GM12878 (cell line): ENCODE data around the gene PCDHGA1. TPM values are rescaled to one million over a fixed set of nuclear protein-coding genes. Genes with fewer than 3 reads are reported as not detected.

ENCODE experiments used
- ATF2 ChIP-seq: IDR thresholded peaks from 2 replicates; pipeline ENCODE4 v1.6.1; 2012; ENCODE audit warnings: low read length, inconsistent platforms
- IKZF1 ChIP-seq: fragments of 450-650 bp; conservative IDR thresholded peaks from 2 replicates; pipeline ENCODE4 v1.6.1; 2017; ENCODE audit warnings: antibody characterized with exemption, mild to moderate bottlenecking
- MEF2B ChIP-seq: fragments of 450-650 bp; IDR thresholded peaks from 2 replicates; pipeline ENCODE4 v1.6.1; 2018; ENCODE audit warnings: mild to moderate bottlenecking, moderate library complexity; ENCODE audit not compliant: partially characterized antibody, poor library complexity, severe bottlenecking
- MLLT1 ChIP-seq: fragments of 450-650 bp; IDR thresholded peaks from 2 replicates; pipeline ENCODE4 v1.6.1; 2016; ENCODE audit warnings: mild to moderate bottlenecking
- MYC ChIP-seq: IDR thresholded peaks from 2 replicates; pipeline ENCODE4 v1.6.1; 2011; ENCODE audit warnings: mild to moderate bottlenecking, low read length, moderate library complexity, inconsistent platforms; ENCODE audit not compliant: insufficient read depth, insufficient replicate concordance, insufficient read length, severe bottlenecking
- NBN ChIP-seq: fragments of 450-650 bp; IDR thresholded peaks from 2 replicates; pipeline ENCODE4 v1.6.1; 2016
- PBX3 ChIP-seq: IDR thresholded peaks from 2 replicates; pipeline ENCODE4 v1.6.1; 2011; ENCODE audit warnings: mild to moderate bottlenecking, low read depth, low read length, moderate library complexity; ENCODE audit not compliant: insufficient replicate concordance
- RBBP5 ChIP-seq: fragments of 200-600 bp; sonication (generic); conservative IDR thresholded peaks from 2 replicates; pipeline ENCODE4 v1.6.1; 2016
- RUNX3 ChIP-seq: IDR thresholded peaks from 2 replicates; pipeline ENCODE4 v1.6.1; 2012; ENCODE audit warnings: low read length, inconsistent platforms
- SIN3A ChIP-seq: IDR thresholded peaks from 2 replicates; pipeline ENCODE4 v1.6.1; 2012; ENCODE audit warnings: low read depth, low read length, improper control_type of control experiment
- TAF1 ChIP-seq: IDR thresholded peaks from 2 replicates; pipeline ENCODE4 v1.6.1; 2011; ENCODE audit warnings: mild to moderate bottlenecking, low read depth, low read length, borderline replicate concordance
- TCF3 ChIP-seq: IDR thresholded peaks from 2 replicates; pipeline ENCODE4 v1.6.1; 2012; ENCODE audit warnings: low read depth, mild to moderate bottlenecking, low read length, borderline replicate concordance; ENCODE audit not compliant: insufficient read depth
- ZBED1 ChIP-seq: IDR thresholded peaks from 2 replicates; pipeline ENCODE4 v1.6.1; 2016; ENCODE audit warnings: borderline replicate concordance
- ZBTB40 ChIP-seq: fragments of 450-650 bp; IDR thresholded peaks from 2 replicates; pipeline ENCODE4 v1.6.1; 2016; ENCODE audit warnings: mild to moderate bottlenecking, moderate library complexity, borderline replicate concordance
- ZNF384 ChIP-seq: IDR thresholded peaks from 2 replicates; pipeline ENCODE4 v1.6.1; 2012; ENCODE audit warnings: low read depth, mild to moderate bottlenecking, low read length, improper control_type of control experiment, borderline replicate concordance
- ZNF592 ChIP-seq: fragments of 450-650 bp; IDR thresholded peaks from 2 replicates; pipeline ENCODE4 v1.6.1; 2017; ENCODE audit warnings: mild to moderate bottlenecking, moderate library complexity
- ZSCAN29 ChIP-seq: fragments of 450-650 bp; IDR thresholded peaks from 2 replicates; pipeline ENCODE4 v1.6.1; 2017; ENCODE audit warnings: mild to moderate bottlenecking, moderate library complexity
- polyA plus RNA-seq, 11 experiments: library from polyadenylated mRNA; depleted of rRNA in 4 of 11; unstranded in 6 of 11; stranded (reverse) in 5 of 11; fragments of >200 nt; fragmentation: Nextera tagmentation in 4 of 11; fragmentation: Illumina TruSeq in 1 of 11; extraction: Ambion mirVana in 4 of 11; extraction: Trizol in 1 of 11; gene quantifications; 1 replicate in 1 of 11; 2 replicates in 10 of 11; pipeline versions ENCODE4 v1.2.1 to v1.2.3, GENCODE V29; 2011 to 2016; ENCODE audit warnings: inconsistent platforms in 2 of 11, missing spikeins in 2 of 11, low read depth in 1 of 11
- total RNA-seq, 4 experiments: library from RNA; depleted of rRNA in 3 of 4; stranded (reverse); fragments of >200 nt in 3 of 4; fragmentation: Illumina TruSeq in 1 of 4; extraction: Trizol in 1 of 4; gene quantifications; 2 replicates each; pipeline versions ENCODE4 v1.2.1 to v1.2.3, GENCODE V29; 2013 to 2021

Gene PCDHGA1
- total and polyA plus RNA-seq, 10 of the 15 experiments (the other 5 are each of a cell fraction or from before 2014, with no cell fraction given), result 0.02 to 0.51 (median 0.19) TPM; not detected in 3

- TF ChIP-seq ZBTB40 (no peak), MLLT1 (no peak; the same call in 1 of the 2 replicates), PBX3 (peak; percentile 24), RUNX3 (peak; percentile 59; the same call in 1 of the 2 replicates), ZBED1 (peak; percentile 33; the same call in 1 of the 2 replicates), MYC (no peak), NBN (no peak), ZSCAN29 (no peak), ZNF384 (no peak), TCF3 (0 out of 2 replicates have a peak, but pooled peaks have one; percentile 18), TAF1 (no peak), ZNF592 (no peak), MEF2B (no peak), RBBP5 (no peak), IKZF1 (no peak), ATF2 (no peak), SIN3A (no peak)
Measured at GRCh38 chr5:141529002-141529401, 198.7 kb downstream of the PCDHGA1 start (continued).
